ENCODE data around the gene FBXL7.

FBXL7 gene

GRCh38 chr5:15647251-15647650 is 147.3 kb downstream of the FBXL7 start:
- DNase-seq (ENCODE audit: low read depth in 1 of 2, low spot score in 1 of 2), result no peak

- DNase-seq (ENCODE audit: low read depth in 1 of 2, low spot score in 1 of 2), result no peak
Measured at GRCh38 chr5:15650266-15650665, 150.3 kb downstream of the FBXL7 start.

GRCh38 chr5:15654779-15655178 is 154.8 kb downstream of the FBXL7 start:
- DNase-seq (ENCODE audit: low read depth in 1 of 2, low spot score in 1 of 2), result no peak

DNA sequence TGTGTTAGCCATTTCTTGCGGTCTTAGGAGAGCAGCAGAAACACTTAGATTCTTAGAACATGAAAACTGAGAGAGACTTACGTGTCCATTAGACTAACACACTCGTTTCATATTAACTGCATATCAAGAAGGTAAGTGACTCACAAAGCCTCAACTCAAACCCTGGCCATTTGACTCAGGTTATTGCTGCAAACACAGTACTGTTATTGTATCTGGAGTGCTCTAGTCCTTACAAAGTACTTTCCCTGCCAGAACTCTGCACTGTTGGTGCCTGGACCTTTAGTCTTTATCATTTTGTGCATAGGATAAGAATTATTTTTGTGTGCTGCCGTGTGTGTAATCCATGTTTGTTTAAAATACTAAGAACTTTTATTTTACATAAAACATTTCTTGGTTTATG is 155.7 kb downstream of the FBXL7 start:
- DNase-seq (ENCODE audit: low read depth in 1 of 2, low spot score in 1 of 2), result no peak

GRCh38 chr5:15664961-15665360 is 165.0 kb downstream of the FBXL7 start:
- no peak for DNase-seq (ENCODE audit: low read depth in 1 of 2, low spot score in 1 of 2)

DNA sequence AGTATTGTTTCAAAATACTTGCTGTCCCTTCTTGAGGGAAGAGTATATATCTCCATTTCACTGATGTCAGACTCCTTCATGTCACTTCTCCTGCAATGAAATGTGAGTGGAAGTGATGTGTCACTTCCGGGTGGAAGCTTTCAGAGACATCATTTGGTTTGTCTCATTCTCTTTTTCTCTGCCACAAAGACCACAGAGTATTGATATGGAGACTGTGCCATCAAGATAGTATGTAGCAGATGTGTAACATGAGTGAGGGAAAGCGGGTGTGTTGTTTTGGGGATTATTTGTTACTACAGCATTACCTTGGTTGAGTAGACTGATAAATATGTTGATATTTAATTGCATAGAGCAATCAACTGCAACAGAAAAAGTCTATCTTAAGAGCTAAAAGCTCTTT is 169.8 kb downstream of the FBXL7 start:
- DNase-seq (ENCODE audit: low read depth in 1 of 2, low spot score in 1 of 2), result no peak

DNA sequence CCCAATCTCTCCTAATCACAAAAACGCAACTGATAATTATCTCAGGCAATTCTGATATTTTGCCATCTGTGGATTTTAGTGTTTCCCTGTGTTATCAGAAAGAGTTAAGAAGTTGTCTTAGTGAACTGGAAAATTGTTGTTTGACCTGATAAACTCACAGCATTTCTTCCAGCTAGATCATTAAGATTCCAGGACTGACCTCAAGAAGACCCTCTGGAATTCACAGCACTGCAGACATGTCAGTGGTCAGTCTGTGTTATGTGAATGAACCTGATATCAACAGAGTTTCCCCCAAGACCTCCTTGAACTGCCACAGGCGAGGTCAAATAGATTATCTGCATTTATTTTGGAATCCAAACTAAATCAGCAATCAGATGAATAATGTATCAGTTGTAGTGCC is 174.7 kb downstream of the FBXL7 start:
- no peak for DNase-seq (ENCODE audit: low read depth in 1 of 2, low spot score in 1 of 2)

- DNase-seq (ENCODE audit: low read depth in 1 of 2, low spot score in 1 of 2), result no peak
Measured at GRCh38 chr5:15676591-15676990, 176.6 kb downstream of the FBXL7 start.

DNA sequence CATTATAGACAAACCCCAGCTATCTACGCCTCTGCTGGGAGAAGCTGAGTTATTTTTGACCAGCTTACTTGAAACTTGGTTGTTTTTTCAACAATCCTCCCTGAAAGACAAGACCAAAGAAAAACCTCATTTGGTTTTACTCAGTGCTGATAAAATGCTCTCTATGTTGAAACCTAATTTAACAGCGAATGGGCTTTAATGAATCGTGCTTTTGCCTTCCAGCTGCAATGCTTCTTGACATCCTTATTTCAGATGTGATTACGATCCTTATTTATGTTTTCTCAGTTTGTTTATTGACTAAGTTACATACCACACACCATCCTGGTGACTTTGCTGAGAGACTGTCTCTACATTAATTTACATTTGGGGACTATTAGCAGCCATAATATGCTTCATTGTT is 179.2 kb downstream of the FBXL7 start:
- DNase-seq (ENCODE audit: low read depth in 1 of 2, low spot score in 1 of 2), result no peak

GRCh38 chr5:15680455-15680854 is 180.5 kb downstream of the FBXL7 start:
- DNase-seq (ENCODE audit: low read depth in 1 of 2, low spot score in 1 of 2), result no peak

GRCh38 chr5:15682122-15682521 is 182.1 kb downstream of the FBXL7 start:
- no peak for DNase-seq (ENCODE audit: low read depth in 1 of 2, low spot score in 1 of 2)

DNA sequence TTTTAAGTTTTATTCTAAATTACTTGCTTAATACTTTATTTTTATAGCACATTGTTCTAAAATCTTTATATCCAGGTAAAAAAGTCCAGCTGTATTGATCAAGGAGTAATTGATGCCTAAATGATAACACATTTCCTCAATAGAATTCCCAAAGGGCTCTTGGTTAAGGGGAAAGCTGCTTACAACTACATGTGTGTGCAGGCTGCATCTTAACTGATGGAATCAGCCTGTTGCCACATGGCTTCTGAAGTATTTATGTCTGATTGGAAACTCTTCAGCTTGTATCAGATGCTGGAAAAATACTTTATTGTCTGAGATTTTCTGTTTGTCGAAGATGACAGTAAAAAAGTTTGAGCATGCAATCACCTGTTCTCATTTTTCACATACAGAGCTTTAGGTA is 182.6 kb downstream of the FBXL7 start:
- no peak for DNase-seq (ENCODE audit: low read depth in 1 of 2, low spot score in 1 of 2)

GRCh38 chr5:15683332-15683731 is 183.4 kb downstream of the FBXL7 start:
- no peak for DNase-seq (ENCODE audit: low read depth in 1 of 2, low spot score in 1 of 2)

DNA sequence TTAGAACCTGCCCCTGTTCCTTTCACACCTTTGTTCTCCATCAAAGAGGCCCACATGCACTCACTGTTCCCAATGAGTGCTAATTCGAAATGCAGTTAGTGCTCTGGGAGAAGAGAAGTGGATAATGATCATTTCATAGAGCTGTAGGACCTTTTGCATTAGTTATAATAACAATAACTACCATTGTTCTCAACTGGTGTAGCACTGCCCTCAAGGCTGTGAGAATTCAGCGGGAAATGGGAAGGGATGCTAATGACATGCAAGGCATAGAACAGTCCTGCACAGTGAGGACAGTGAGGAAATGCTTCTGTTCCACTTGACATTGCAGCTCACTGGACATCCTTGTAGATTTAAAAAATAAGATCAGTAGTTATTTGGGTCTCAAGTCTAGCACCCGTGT is 187.4 kb downstream of the FBXL7 start:
- no peak for DNase-seq (ENCODE audit: low read depth in 1 of 2, low spot score in 1 of 2)

DNA sequence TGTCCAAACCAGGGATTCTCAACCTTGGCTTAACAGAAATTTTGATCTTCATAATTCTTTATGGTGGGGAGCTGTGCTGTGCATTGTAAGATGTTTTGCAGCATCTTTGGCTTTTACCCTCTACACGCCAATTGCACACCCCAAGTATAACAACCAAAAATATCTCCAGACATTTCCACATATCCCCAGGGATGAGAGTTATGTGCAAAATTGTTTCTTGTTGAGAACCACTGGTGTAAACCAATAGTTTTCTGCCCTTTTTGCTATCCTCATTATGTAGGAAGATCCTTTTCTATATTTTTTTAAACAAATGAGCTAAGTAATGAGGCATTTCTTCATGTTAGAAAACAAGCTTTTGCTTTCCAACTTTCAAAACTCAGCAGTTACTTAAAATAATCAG is 189.9 kb downstream of the FBXL7 start:
- no peak for DNase-seq (ENCODE audit: low read depth in 1 of 2, low spot score in 1 of 2)

GRCh38 chr5:15690611-15691010 is 190.6 kb downstream of the FBXL7 start:
- DNase-seq (ENCODE audit: low read depth in 1 of 2, low spot score in 1 of 2), result no peak

DNA sequence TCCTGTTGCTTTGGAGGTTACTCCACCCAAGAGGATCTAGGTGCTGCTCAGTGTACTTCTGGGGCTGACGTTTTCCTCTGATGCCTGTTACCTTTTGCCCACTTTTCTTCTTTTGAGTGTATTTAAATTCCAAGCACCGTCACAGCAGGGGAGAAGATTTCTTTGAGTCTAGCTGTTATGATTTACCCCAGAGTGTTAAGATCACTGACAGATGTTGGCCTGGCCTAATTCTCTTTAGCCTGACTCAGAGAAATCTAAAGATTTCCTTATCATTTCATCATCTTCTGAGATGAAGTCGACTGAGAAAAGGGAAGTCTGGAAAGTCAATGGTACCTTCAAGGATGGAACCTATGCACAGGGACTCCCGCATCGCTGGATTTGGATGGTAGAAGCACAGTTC is 191.5 kb downstream of the FBXL7 start:
- no peak for DNase-seq (ENCODE audit: low read depth in 1 of 2, low spot score in 1 of 2)

GRCh38 chr5:15692706-15693381 is 192.9 kb downstream of the FBXL7 start:
- DNase-seq (ENCODE audit: low read depth in 1 of 2, low spot score in 1 of 2), result no peak

- DNase-seq (ENCODE audit: low read depth in 1 of 2, low spot score in 1 of 2), result no peak
Measured at GRCh38 chr5:15693382-15693728, 193.4 kb downstream of the FBXL7 start.

DNA sequence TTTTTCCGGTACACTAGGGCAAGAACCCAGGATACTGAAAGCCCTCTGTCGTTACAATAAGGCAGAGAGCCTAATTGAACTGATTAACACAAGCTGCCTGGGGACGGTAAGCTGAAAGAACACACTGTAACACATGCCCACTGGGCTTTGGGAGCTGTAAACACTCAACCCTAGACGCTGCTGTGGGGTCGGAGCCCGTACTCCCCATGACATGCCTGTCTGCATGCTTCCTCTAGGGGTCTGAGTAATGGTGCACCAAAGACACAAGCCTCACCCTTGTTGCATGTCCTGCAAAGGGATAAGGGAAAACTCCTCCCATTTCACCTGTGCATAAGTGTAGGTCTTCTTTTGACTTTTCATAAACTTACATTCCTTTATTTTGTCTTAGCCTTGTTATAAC is 194.0 kb downstream of the FBXL7 start:
- DNase-seq (ENCODE audit: low read depth in 1 of 2, low spot score in 1 of 2), result no peak

GRCh38 chr5:15694696-15695214 is 194.8 kb downstream of the FBXL7 start:
- no peak for DNase-seq (ENCODE audit: low read depth in 1 of 2, low spot score in 1 of 2)

DNA sequence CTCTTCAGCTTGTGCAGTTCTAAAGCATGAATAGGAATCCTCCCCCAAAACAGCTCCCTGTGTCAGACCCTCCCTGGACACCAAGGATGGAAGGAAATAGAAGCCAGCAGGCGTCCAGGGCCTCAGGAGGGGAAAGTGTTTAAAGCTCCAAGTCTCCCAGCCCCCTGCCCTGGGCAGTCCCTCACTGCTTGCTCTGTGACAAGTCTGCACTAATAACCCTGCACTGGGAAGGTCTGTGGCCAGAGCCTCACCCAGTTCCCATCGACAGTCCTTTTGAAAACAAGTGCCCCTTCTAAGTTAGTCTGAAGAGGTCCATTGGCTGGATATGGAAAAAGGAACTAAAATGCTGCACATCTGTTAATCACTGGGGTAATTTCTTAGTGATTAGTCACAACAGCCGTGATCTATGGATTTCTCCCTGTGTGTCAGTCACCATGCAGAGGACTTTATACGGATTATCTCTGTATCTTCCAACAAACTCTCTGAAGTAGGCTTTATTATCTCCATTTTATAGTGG is 195.3 kb downstream of the FBXL7 start:
- DNase-seq (ENCODE audit: low read depth in 1 of 2, low spot score in 1 of 2), result no peak

DNA sequence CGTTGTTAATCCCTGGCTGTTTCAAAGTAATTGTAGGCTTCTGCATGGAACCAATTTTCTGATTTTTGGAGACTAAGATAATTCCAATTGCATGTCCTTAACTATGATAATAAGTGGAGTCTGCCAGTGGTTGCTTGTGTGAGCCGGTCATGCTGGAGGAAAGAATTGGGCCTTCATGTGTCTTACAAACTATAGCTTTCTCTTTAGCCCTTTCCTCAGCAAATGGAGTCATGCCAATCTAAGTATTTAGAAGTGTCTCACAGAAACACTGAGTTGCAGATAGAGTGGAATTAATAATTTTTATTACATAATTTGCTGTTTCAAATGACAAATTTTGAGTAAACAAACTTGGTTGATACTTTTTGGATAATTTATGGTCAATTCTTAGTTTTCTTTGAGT is 200.4 kb downstream of the FBXL7 start:
- DNase-seq (ENCODE audit: low read depth in 1 of 2, low spot score in 1 of 2), result no peak

All from activated CD4-positive, alpha-beta T cell treated with anti-CD3 and anti-CD28 coated beads, Interleukin-2, amount 50 U/mL, for 24 hours (primary cell).